Fibroblast of lung (primary cell): ENCODE measurements around the gene NSFL1C. TPM values are rescaled to one million over a fixed set of nuclear protein-coding genes. Genes with fewer than 3 reads are reported as not detected.

Source experiments
- DNase-seq, 2 donors: peaks; one replicate each; pipeline versions ENCODE4 v3.0.0 to v3.0.0-alpha.2; 2010; ENCODE audit warnings: low read depth in 2 of 2
- H2AFZ ChIP-seq: 2 replicates; pipeline ENCODE4 v1.5.1; 2012; ENCODE audit warnings: low read length, control low read depth, inconsistent platforms
- H3K27ac ChIP-seq: 2 replicates; pipeline ENCODE4 v1.5.1; 2011; ENCODE audit warnings: low read length, control low read depth; ENCODE audit not compliant: insufficient read depth
- H3K27me3 ChIP-seq: 2 replicates; pipeline ENCODE4 v1.5.1; 2011; ENCODE audit warnings: mild to moderate bottlenecking, low read length; ENCODE audit not compliant: control insufficient read depth, insufficient read depth
- H3K36me3 ChIP-seq: 2 replicates; pipeline ENCODE4 v1.5.1; 2011; ENCODE audit warnings: low read length; ENCODE audit not compliant: control insufficient read depth, insufficient read depth
- H3K4me1 ChIP-seq: 2 replicates; pipeline ENCODE4 v1.5.1; 2011; ENCODE audit warnings: low read length; ENCODE audit not compliant: control insufficient read depth, insufficient read depth; ENCODE audit errors: extremely low read depth
- H3K4me2 ChIP-seq: 2 replicates; pipeline ENCODE4 v1.5.1; 2011; ENCODE audit warnings: low read length, control low read depth; ENCODE audit not compliant: insufficient read depth; ENCODE audit errors: extremely low read depth
- H3K4me3 ChIP-seq, 4 experiments: fragments of 200-600 bp in 1 of 4; sonication (generic) in 1 of 4; replicated peaks in 1 of 4; 2 replicates each; pipeline ENCODE4 v1.5.1; 2011 to 2016; ENCODE audit warnings: low read length in 4 of 4, low read depth in 3 of 4, mild to moderate bottlenecking in 3 of 4, control low read depth in 2 of 4, inconsistent platforms in 1 of 4, mixed read lengths in 1 of 4; ENCODE audit not compliant: insufficient read depth in 1 of 4; ENCODE audit errors: control extremely low read depth in 1 of 4
- H3K79me2 ChIP-seq: 2 replicates; pipeline ENCODE4 v1.5.1; 2012; ENCODE audit warnings: mild to moderate bottlenecking, low read length, inconsistent platforms; ENCODE audit not compliant: control insufficient read depth, insufficient read depth
- H3K9ac ChIP-seq: 2 replicates; pipeline ENCODE4 v1.5.1; 2011; ENCODE audit warnings: mild to moderate bottlenecking, low read length, control low read depth; ENCODE audit not compliant: insufficient read depth
- H3K9me3 ChIP-seq: 2 replicates; pipeline ENCODE4 v1.5.1; 2012; ENCODE audit warnings: low read depth, low read length; ENCODE audit not compliant: control insufficient read depth, insufficient read depth
- H4K20me1 ChIP-seq: 2 replicates; pipeline ENCODE4 v1.5.1; 2011; ENCODE audit warnings: low read length; ENCODE audit not compliant: control insufficient read depth, insufficient read depth; ENCODE audit errors: extremely low read depth
- EZH2 ChIP-seq: IDR thresholded peaks from 2 replicates; pipeline ENCODE4 v1.5.1; 2012; ENCODE audit warnings: low read length, control low read depth, mild to moderate bottlenecking; ENCODE audit errors: missing control alignments
- polyA plus RNA-seq, 2 donors: library from polyadenylated mRNA; depleted of rRNA in 1 of 2; stranded (reverse) in 1 of 2; unstranded in 1 of 2; fragments of >200 nt; gene quantifications; 2 replicates each; pipeline ENCODE4 v1.2.1, GENCODE V29; 2011 to 2012; ENCODE audit warnings: missing spikeins in 1 of 2
- total RNA-seq: library from RNA; depleted of rRNA; stranded (reverse); fragments of >200 nt; gene quantifications from 2 replicates; pipeline ENCODE4 v1.2.1, GENCODE V29; 2014
- TF ChIP-seq, protein P1 (sequence below), 2 donors: IDR thresholded peaks in 1 of 2; conservative IDR thresholded peaks in 1 of 2; 1 replicate in 1 of 2; 2 replicates in 1 of 2; pipeline ENCODE4 v1.5.1; 2011 to 2012; ENCODE audit warnings: low read length in 2 of 2, control low read depth in 1 of 2, inconsistent platforms in 1 of 2, low read depth in 1 of 2, mild to moderate bottlenecking in 1 of 2

Gene NSFL1C
- total and polyA plus RNA-seq, 2 donors (not counting 1 experiment from before 2014, with no cell fraction given) = 17.8 to 24.3 TPM

DNA sequence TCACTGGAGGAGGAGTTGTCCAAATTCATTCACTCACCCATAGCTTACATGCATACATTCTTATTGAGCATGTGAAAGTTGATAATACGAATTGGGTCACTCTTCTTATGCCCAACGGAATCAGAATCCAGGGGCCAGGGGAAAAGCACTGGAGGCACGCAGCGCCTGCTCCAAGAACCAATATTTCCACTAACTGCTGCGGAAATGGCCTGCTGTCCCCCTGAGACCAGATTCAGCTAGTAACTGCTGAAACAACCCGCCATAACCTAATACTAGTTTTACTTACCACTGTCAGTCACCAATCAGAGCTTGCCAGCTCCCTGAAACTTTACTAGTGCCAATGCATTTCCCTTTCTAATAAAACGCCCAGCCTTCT lies 73.2 kb downstream of the NSFL1C start:
- H3K4me1 ChIP-seq = peaks cover 16% of the 10 kb centered on the region
- DNase-seq = no peak
- H3K4me2 ChIP-seq = peak overlapping the region; percentile 96
- TF ChIP-seq EZH2 = no peak
- TF ChIP-seq, protein P1, sequence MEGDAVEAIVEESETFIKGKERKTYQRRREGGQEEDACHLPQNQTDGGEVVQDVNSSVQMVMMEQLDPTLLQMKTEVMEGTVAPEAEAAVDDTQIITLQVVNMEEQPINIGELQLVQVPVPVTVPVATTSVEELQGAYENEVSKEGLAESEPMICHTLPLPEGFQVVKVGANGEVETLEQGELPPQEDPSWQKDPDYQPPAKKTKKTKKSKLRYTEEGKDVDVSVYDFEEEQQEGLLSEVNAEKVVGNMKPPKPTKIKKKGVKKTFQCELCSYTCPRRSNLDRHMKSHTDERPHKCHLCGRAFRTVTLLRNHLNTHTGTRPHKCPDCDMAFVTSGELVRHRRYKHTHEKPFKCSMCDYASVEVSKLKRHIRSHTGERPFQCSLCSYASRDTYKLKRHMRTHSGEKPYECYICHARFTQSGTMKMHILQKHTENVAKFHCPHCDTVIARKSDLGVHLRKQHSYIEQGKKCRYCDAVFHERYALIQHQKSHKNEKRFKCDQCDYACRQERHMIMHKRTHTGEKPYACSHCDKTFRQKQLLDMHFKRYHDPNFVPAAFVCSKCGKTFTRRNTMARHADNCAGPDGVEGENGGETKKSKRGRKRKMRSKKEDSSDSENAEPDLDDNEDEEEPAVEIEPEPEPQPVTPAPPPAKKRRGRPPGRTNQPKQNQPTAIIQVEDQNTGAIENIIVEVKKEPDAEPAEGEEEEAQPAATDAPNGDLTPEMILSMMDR (conservative IDR thresholded peaks at IDR 0.05 in 1 of 2, IDR thresholded peaks at IDR 0.05 in 1 of 2; ENCODE audit: low read depth in 1 of 2, low read length in 2 of 2) = no peak
- H4K20me1 ChIP-seq = no peaks in the 10 kb centered on the region
- H3K36me3 ChIP-seq = peaks cover 2% of the 10 kb centered on the region
- peaks cover 42% of the 10 kb centered on the region for H3K79me2 ChIP-seq
- no peaks in the 10 kb centered on the region for H3K9me3 ChIP-seq
- H3K9ac ChIP-seq = no peak overlapping the region
- H2AFZ ChIP-seq = peak overlapping the region; percentile 92
- H3K4me3 ChIP-seq = peak overlapping the region; percentile 85 to 94 (median 92)
- peak overlapping the region; percentile 79 for H3K27ac ChIP-seq
- no peaks in the 10 kb centered on the region for H3K27me3 ChIP-seq

DNA sequence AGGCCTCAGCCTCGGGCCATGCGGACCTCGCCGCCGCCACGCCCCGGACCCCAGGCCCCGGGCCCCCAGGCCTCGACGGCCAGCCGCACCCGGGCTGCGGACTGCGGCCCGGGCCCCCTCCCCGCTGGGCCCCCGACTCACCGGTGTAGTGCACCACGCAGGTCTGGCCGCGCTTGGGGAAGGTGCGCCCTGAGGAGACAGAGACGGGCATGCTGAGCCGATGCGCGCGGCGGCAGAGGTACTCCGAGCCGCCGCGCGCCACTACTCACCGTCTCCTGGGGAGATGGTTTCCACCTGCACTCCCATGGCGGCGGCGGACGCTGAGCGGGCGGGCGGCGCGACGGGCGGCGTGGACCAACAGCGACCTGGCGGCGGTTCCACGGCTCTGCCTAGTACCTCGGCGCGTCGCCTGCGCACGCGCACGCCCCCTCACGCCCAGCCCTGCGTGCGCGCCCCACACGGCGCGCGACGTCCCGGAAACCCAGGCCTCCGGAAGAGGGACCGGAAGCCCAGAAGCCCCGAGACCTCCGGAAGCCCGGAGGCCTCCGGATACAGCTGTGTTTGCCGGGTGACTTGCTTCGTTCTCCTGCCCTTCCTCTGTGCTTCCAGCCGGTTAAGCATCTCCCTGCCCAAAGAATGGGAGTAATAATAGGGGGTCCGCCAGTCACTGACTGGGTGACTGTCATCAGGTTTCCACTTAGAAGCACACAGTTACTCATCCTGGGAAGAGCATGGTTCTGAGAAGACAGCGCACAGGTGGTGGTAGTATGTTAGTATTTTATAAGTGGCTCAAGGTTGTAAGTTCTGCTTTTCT lies 73.7 kb downstream of the NSFL1C start, which contains the start of gene FKBP1A:
Gene FKBP1A (minus strand): TSS at position 362 of the 814 bp plus-strand sequence. CDS start 56 bp downstream, at position 306.
- H3K4me3 ChIP-seq = peak within 1 kb of the TSS; percentile 85 to 96 (median 92)
- peak within 1 kb of the TSS; percentile 73 for H3K9ac ChIP-seq
- TF ChIP-seq EZH2 = no peak
- TF ChIP-seq, protein P1 (conservative IDR thresholded peaks at IDR 0.05 in 1 of 2, IDR thresholded peaks at IDR 0.05 in 1 of 2; ENCODE audit: low read depth in 1 of 2, low read length in 2 of 2) = peak in 1 of 2 donors; percentile 6
- no peaks in the 10 kb centered on the region for H4K20me1 ChIP-seq
- peak; percentile 85 to 90 for DNase-seq
- H2AFZ ChIP-seq = peak within 1 kb of the TSS; percentile 92
- no peaks in the 10 kb centered on the region for H3K9me3 ChIP-seq
- H3K4me1 ChIP-seq = peaks cover 19% of the 10 kb centered on the region
- no peaks in the 10 kb centered on the region for H3K27me3 ChIP-seq
- H3K4me2 ChIP-seq = peak within 1 kb of the TSS; percentile 96
- peak within 1 kb of the TSS; percentile 79 for H3K27ac ChIP-seq
- H3K79me2 ChIP-seq = peaks cover 48% of the 10 kb centered on the region
- H3K36me3 ChIP-seq = peaks cover 2% of the 10 kb centered on the region

DNA sequence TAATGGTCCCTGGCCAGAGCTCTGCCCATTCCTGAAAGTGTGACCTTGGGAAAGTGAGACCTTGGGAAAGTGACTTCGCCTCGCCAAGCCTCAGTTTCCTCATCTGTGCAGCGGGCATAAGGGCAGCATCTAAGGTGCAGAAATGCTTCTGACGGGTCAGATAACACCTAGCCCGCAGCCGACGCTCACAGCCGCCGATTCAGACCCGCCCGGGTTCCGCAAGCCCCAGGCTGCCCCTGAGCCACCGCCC lies 74.3 kb downstream of the NSFL1C start:
- peaks cover 19% of the 10 kb centered on the region for H3K4me1 ChIP-seq
- H3K27ac ChIP-seq = peak overlapping the region; percentile 74
- no peaks in the 10 kb centered on the region for H3K9me3 ChIP-seq
- H3K4me2 ChIP-seq = peak overlapping the region; percentile 89
- H3K9ac ChIP-seq = peak overlapping the region; percentile 73
- no peak for DNase-seq
- H3K4me3 ChIP-seq = peak overlapping the region; percentile 85 to 96 (median 92)
- peaks cover 2% of the 10 kb centered on the region for H3K36me3 ChIP-seq
- peaks cover 53% of the 10 kb centered on the region for H3K79me2 ChIP-seq
- H2AFZ ChIP-seq = no peak overlapping the region
- H4K20me1 ChIP-seq = no peaks in the 10 kb centered on the region
- H3K27me3 ChIP-seq = no peaks in the 10 kb centered on the region
- TF ChIP-seq, protein P1 (conservative IDR thresholded peaks at IDR 0.05 in 1 of 2, IDR thresholded peaks at IDR 0.05 in 1 of 2; ENCODE audit: low read depth in 1 of 2, low read length in 2 of 2) = no peak
- TF ChIP-seq EZH2 = no peak

Other genes starting within 250 kb of the NSFL1C start
- 0.50 TPM in 1 of 2 replicates, not detected in the other for gene RAD21L1, start 240.8 kb downstream of the NSFL1C start, total RNA-seq
- 0.10 and 0.16 TPM in 2 replicates for gene RAD21L1, start 240.8 kb downstream of the NSFL1C start, polyA plus RNA-seq
- 9.5 and 18.5 TPM in 2 replicates for gene SNPH, start 200.6 kb downstream of the NSFL1C start, total RNA-seq
- gene SNPH, start 200.6 kb downstream of the NSFL1C start, polyA plus RNA-seq = 0.85 and 1.3 TPM in 2 replicates
- gene SDCBP2, start 137.7 kb downstream of the NSFL1C start, total RNA-seq = 1.8 and 2.1 TPM in 2 replicates
- gene SDCBP2, start 137.7 kb downstream of the NSFL1C start, polyA plus RNA-seq = 0.78 and 1.2 TPM in 2 replicates
- 71.4 and 120 TPM in 2 replicates for gene FKBP1A, start 73.8 kb downstream of the NSFL1C start, total RNA-seq
- 440 and 556 TPM in 2 replicates for gene FKBP1A, start 73.8 kb downstream of the NSFL1C start, polyA plus RNA-seq
- not detected in 2 replicates for gene SIRPB2, start 24.6 kb upstream of the NSFL1C start, total RNA-seq
- not detected in 2 replicates for gene SIRPB2, start 24.6 kb upstream of the NSFL1C start, polyA plus RNA-seq
- not detected in 2 replicates for gene SIRPD, start 90.9 kb upstream of the NSFL1C start, total RNA-seq
- gene SIRPD, start 90.9 kb upstream of the NSFL1C start, polyA plus RNA-seq = not detected in 2 replicates
- gene SIRPB1, start 153.2 kb upstream of the NSFL1C start, total RNA-seq = 0.17 and 1.0 TPM in 2 replicates
- gene SIRPB1, start 153.2 kb upstream of the NSFL1C start, polyA plus RNA-seq = not detected in 2 replicates
- gene SIRPG, start 190.9 kb upstream of the NSFL1C start, total RNA-seq = not detected in 2 replicates
- gene SIRPG, start 190.9 kb upstream of the NSFL1C start, polyA plus RNA-seq = not detected in 2 replicates